VCaP (cell line): ENCODE data around the gene TOM1L2.

ENCODE experiments used
- H3K27ac ChIP-seq: fragments of 450-650 bp; 2 replicates; pipeline ENCODE4 v1.5.1; 2017
- TF ChIP-seq, protein P1 (sequence below): fragments of 450-650 bp; conservative IDR thresholded peaks from 2 replicates; pipeline ENCODE4 v1.5.1; 2017; ENCODE audit warnings: mild to moderate bottlenecking, moderate library complexity

The TOM1L2 gene

DNA sequence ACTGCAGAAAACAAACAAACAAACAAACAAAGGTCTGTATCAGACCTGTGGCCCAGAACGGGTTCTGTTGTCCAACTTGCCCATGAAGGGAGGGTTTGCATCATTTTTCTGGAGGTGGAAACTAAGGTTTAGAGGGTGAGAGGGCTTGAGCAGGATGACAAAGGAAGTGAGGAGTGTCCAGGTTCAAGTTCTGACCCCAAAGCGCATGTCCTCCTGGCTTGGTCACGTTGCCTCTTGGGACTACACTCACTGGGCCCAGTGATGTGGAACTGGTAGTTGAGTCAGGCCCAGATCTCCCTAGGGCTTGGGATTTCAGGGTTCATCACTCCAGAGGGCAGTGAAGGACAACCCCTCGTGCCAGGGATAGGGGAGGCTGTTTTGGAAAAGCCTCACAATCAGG is 137.2 kb downstream of the TOM1L2 start:
- TF ChIP-seq, protein P1, sequence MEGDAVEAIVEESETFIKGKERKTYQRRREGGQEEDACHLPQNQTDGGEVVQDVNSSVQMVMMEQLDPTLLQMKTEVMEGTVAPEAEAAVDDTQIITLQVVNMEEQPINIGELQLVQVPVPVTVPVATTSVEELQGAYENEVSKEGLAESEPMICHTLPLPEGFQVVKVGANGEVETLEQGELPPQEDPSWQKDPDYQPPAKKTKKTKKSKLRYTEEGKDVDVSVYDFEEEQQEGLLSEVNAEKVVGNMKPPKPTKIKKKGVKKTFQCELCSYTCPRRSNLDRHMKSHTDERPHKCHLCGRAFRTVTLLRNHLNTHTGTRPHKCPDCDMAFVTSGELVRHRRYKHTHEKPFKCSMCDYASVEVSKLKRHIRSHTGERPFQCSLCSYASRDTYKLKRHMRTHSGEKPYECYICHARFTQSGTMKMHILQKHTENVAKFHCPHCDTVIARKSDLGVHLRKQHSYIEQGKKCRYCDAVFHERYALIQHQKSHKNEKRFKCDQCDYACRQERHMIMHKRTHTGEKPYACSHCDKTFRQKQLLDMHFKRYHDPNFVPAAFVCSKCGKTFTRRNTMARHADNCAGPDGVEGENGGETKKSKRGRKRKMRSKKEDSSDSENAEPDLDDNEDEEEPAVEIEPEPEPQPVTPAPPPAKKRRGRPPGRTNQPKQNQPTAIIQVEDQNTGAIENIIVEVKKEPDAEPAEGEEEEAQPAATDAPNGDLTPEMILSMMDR = no peak

GRCh38 chr17:17833658-17834357 is 138.4 kb downstream of the TOM1L2 start:
- TF ChIP-seq, protein P1 = no peak
- no peak overlapping the region for H3K27ac ChIP-seq

More for the DNA sequence above, 137.2 kb downstream of the TOM1L2 start:
- no peak overlapping the region for H3K27ac ChIP-seq

GRCh38 chr17:17832032-17832363 is 140.2 kb downstream of the TOM1L2 start:
- TF ChIP-seq, protein P1 = no peak
- H3K27ac ChIP-seq = no peak overlapping the region

GRCh38 chr17:17831208-17832031 is 140.8 kb downstream of the TOM1L2 start:
- no peak overlapping the region for H3K27ac ChIP-seq
- TF ChIP-seq, protein P1 = no peak

- TF ChIP-seq, protein P1 = no peak
- no peak overlapping the region for H3K27ac ChIP-seq
Measured at GRCh38 chr17:17830740-17831207, 141.4 kb downstream of the TOM1L2 start.

DNA sequence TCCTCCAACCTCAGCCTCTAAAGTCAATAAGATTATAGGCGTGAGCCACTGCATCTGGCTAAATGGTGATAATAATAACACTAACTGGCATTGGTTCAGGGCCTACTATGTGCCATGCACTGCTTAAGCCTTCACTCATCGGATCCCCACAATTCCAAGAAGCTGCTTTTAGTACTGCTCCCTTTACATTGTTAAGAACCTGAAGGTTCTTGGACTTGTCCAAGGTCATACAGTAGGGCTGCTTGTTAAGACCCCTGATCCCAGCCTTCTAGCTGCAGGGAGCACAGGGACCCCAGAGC is 142.0 kb downstream of the TOM1L2 start:
- TF ChIP-seq, protein P1 = no peak
- no peak overlapping the region for H3K27ac ChIP-seq

- TF ChIP-seq, protein P1 = no peak
- no peak overlapping the region for H3K27ac ChIP-seq
Measured at GRCh38 chr17:17827826-17828621, 144.2 kb downstream of the TOM1L2 start.
